WTC11 (cell line): Measurements from ENCODE around the gene FANCL. TPM values are rescaled to one million over a fixed set of nuclear protein-coding genes. Genes with fewer than 3 reads are reported as not detected.
A peak's percentile ranks its signal among the peaks of the same experiment; 100 is the strongest.

Experiments used
- ATAC-seq: fragments of 200-7000 bp; cut with Tn5 transposase; 2 replicates; pipeline ENCODE4 v1.10.0; 2021; ENCODE audit warnings: mild to moderate bottlenecking, moderate library complexity
- CTCF ChIA-PET: fragments of 300-600 bp; sonication (Branson Sonifier 250); formaldehyde crosslinking; loops from one replicate; lab custom pipeline; 2021; ENCODE audit warnings: antibody characterized with exemption; lab: Charles Lee
- POLR2A ChIA-PET: fragments of 350-600 bp; sonication (Branson Sonifier 250); formaldehyde crosslinking; loops from one replicate; lab custom pipeline; 2021; ENCODE audit warnings: antibody characterized with exemption; lab: Charles Lee
- DNase-seq: peaks from one replicate; pipeline ENCODE4 v3.0.0; 2021; ENCODE audit warnings: low spot score
- H3K27ac Mint-ChIP-seq: 2 replicates; pipeline ENCODE4 v1.8.0; 2021; ENCODE audit warnings: mixed read lengths
- H3K27me3 Mint-ChIP-seq: 2 replicates; pipeline ENCODE4 v1.8.0; 2021; ENCODE audit warnings: low read depth, mild to moderate bottlenecking, moderate library complexity, mixed read lengths
- H3K36me3 Mint-ChIP-seq: 2 replicates; pipeline ENCODE4 v1.8.0; 2021; ENCODE audit warnings: mixed read lengths
- H3K4me1 Mint-ChIP-seq: 2 replicates; pipeline ENCODE4 v1.8.0; 2022; ENCODE audit warnings: mixed read lengths
- H3K4me3 Mint-ChIP-seq: 2 replicates; pipeline ENCODE4 v1.8.0; 2021; ENCODE audit warnings: mild to moderate bottlenecking, moderate library complexity, mixed read lengths
- H3K9me3 Mint-ChIP-seq: 2 replicates; pipeline ENCODE4 v1.8.0; 2021; ENCODE audit warnings: mixed read lengths
- AFF4 ChIP-seq: sonication (generic); formaldehyde crosslinking; IDR thresholded peaks from 2 replicates; pipeline ENCODE4 v1.8.1; 2023; ENCODE audit warnings: mild to moderate bottlenecking, missing genetic modification reagents, borderline replicate concordance
- CTCF ChIP-seq: fragments of 200-600 bp; IDR thresholded peaks from 2 replicates; pipeline ENCODE4 v1.8.0; 2022; ENCODE audit warnings: antibody characterized with exemption
- FOXP1 ChIP-seq: sonication (generic); formaldehyde crosslinking; IDR thresholded peaks from 2 replicates; pipeline ENCODE4 v1.8.0; 2022; ENCODE audit warnings: missing genetic modification reagents, mild to moderate bottlenecking, moderate library complexity, borderline replicate concordance
- GRHL2 ChIP-seq: fragments of 250-450 bp; sonication (Bioruptor Pico); IDR thresholded peaks from 2 replicates; pipeline ENCODE4 v1.8.0; 2022; ENCODE audit warnings: mild to moderate bottlenecking, moderate library complexity; ENCODE audit not compliant: insufficient replicate concordance, severe bottlenecking
- OVOL2 ChIP-seq: fragments of 250-450 bp; sonication (Bioruptor Pico); IDR thresholded peaks from 2 replicates; pipeline ENCODE4 v1.9.0; 2021; ENCODE audit warnings: mild to moderate bottlenecking, borderline replicate concordance
- SMAD3 ChIP-seq: sonication (generic); formaldehyde crosslinking; IDR thresholded peaks from 2 replicates; pipeline ENCODE4 v1.8.0; 2022; ENCODE audit warnings: missing genetic modification reagents, mild to moderate bottlenecking, borderline replicate concordance
- SP1 ChIP-seq: sonication (generic); formaldehyde crosslinking; conservative IDR thresholded peaks from 2 replicates; pipeline ENCODE4 v1.8.1; 2022; ENCODE audit warnings: missing genetic modification reagents
- TEAD1 ChIP-seq: sonication (generic); formaldehyde crosslinking; IDR thresholded peaks from 2 replicates; pipeline ENCODE4 v1.8.0; 2022; ENCODE audit warnings: mild to moderate bottlenecking, missing genetic modification reagents
- ZNF121 ChIP-seq: sonication (generic); formaldehyde crosslinking; IDR thresholded peaks from 2 replicates; pipeline ENCODE4 v1.8.0; 2023; ENCODE audit warnings: missing genetic modification reagents
- ZNF219 ChIP-seq: sonication (generic); formaldehyde crosslinking; IDR thresholded peaks from 2 replicates; pipeline ENCODE4 v1.8.0; 2023; ENCODE audit warnings: missing genetic modification reagents, mild to moderate bottlenecking, borderline replicate concordance
- ZSCAN18 ChIP-seq: fragments of 250-450 bp; sonication (Bioruptor Pico); IDR thresholded peaks from 2 replicates; pipeline ENCODE4 v2.1.2; 2022; ENCODE audit warnings: mild to moderate bottlenecking, moderate library complexity
- total RNA-seq: library from RNA; stranded (reverse); gene quantifications from 3 replicates; pipeline ENCODE4 v1.2.3, GENCODE V29; 2021
- TF ChIP-seq, protein P1 (sequence below): sonication (generic); formaldehyde crosslinking; IDR thresholded peaks from 2 replicates; pipeline ENCODE4 v1.8.0; 2023; ENCODE audit warnings: missing genetic modification reagents, mild to moderate bottlenecking, borderline replicate concordance
- TF ChIP-seq, protein P2 (sequence below): sonication (generic); formaldehyde crosslinking; IDR thresholded peaks from 2 replicates; pipeline ENCODE4 v1.8.1; 2022; ENCODE audit warnings: missing genetic modification reagents, borderline replicate concordance
- TF ChIP-seq, protein P3 (sequence below): fragments of 250-450 bp; sonication (Bioruptor Pico); IDR thresholded peaks from 2 replicates; pipeline ENCODE4 v1.9.0; 2021; ENCODE audit warnings: mild to moderate bottlenecking, borderline replicate concordance

Gene FANCL
- total RNA-seq, 1 experiment from 2014 or later: 38.8 TPM

DNA sequence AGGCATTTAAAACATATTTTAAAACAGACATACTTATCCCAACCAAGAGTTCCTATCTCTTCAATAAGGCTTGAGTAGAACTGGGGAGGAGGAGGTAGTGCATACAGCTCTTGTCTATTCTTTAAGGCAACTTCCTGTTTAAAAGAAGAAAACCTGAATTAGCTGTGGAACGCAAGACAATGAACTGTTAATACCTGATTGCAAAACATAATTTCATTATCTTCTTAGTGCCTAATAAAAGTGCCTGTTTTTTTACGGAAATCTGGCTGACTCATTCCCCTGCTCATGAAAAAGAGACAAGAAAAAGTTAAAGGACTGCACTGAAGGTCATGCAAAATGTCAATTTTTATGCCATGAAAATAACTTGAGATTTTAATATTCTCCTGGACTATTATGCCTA lies 19.2 kb downstream of the FANCL start:
- ATAC-seq: no peak
- H3K27ac Mint-ChIP-seq: peak overlapping the region; percentile 42; the same call in 1 of the 2 replicates
- POLR2A ChIA-PET: no interaction called here

DNA sequence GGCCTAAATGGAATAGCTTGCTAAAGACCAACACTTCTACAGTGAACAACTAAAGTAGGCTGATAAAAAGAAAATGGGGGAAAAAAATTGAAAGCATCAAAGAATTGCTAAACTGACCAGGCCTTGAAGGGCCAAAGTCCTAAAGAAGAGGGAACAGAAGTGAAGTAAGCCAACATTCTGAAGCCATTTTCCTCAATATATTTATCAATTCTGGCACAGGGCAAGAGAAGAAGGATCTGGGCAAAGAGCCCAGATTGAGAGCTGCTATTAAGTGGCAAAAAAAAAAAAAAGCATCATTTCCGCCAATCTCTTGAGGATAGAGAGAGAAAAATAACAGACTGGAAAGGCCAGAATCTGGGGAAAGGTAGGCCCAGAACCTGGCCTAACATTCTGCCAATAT lies 25.7 kb downstream of the FANCL start:
- ChIA-PET CTCF (no interaction called here), POLR2A (no interaction called here)
- Mint-ChIP-seq H3K9me3 (peaks cover 32% of the 10 kb centered on the region), H3K27me3 (no peaks in the 10 kb centered on the region), H3K27ac (no peak overlapping the region), H3K36me3 (peaks cover 65% of the 10 kb centered on the region), H3K4me3 (no peak overlapping the region), H3K4me1 (peaks cover 9% of the 10 kb centered on the region)
- no peak for ATAC-seq
- no peak for DNase-seq
- TF ChIP-seq, protein P1, sequence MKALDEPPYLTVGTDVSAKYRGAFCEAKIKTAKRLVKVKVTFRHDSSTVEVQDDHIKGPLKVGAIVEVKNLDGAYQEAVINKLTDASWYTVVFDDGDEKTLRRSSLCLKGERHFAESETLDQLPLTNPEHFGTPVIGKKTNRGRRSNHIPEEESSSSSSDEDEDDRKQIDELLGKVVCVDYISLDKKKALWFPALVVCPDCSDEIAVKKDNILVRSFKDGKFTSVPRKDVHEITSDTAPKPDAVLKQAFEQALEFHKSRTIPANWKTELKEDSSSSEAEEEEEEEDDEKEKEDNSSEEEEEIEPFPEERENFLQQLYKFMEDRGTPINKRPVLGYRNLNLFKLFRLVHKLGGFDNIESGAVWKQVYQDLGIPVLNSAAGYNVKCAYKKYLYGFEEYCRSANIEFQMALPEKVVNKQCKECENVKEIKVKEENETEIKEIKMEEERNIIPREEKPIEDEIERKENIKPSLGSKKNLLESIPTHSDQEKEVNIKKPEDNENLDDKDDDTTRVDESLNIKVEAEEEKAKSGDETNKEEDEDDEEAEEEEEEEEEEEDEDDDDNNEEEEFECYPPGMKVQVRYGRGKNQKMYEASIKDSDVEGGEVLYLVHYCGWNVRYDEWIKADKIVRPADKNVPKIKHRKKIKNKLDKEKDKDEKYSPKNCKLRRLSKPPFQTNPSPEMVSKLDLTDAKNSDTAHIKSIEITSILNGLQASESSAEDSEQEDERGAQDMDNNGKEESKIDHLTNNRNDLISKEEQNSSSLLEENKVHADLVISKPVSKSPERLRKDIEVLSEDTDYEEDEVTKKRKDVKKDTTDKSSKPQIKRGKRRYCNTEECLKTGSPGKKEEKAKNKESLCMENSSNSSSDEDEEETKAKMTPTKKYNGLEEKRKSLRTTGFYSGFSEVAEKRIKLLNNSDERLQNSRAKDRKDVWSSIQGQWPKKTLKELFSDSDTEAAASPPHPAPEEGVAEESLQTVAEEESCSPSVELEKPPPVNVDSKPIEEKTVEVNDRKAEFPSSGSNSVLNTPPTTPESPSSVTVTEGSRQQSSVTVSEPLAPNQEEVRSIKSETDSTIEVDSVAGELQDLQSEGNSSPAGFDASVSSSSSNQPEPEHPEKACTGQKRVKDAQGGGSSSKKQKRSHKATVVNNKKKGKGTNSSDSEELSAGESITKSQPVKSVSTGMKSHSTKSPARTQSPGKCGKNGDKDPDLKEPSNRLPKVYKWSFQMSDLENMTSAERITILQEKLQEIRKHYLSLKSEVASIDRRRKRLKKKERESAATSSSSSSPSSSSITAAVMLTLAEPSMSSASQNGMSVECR: no peak
- no peak for TF ChIP-seq CTCF
- no peak for TF ChIP-seq SP1 (CRISPR knock-in tag)
- TF ChIP-seq, protein P2, sequence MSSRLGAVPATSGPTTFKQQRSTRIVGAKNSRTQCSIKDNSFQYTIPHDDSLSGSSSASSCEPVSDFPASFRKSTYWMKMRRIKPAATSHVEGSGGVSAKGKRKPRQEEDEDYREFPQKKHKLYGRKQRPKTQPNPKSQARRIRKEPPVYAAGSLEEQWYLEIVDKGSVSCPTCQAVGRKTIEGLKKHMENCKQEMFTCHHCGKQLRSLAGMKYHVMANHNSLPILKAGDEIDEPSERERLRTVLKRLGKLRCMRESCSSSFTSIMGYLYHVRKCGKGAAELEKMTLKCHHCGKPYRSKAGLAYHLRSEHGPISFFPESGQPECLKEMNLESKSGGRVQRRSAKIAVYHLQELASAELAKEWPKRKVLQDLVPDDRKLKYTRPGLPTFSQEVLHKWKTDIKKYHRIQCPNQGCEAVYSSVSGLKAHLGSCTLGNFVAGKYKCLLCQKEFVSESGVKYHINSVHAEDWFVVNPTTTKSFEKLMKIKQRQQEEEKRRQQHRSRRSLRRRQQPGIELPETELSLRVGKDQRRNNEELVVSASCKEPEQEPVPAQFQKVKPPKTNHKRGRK (CRISPR knock-in tag): no peak
- no peak for TF ChIP-seq AFF4
- TF ChIP-seq TEAD1 (CRISPR knock-in tag): no peak
- TF ChIP-seq SMAD3 (CRISPR knock-in tag): no peak
- no peak for TF ChIP-seq FOXP1 (CRISPR knock-in tag)
- TF ChIP-seq ZSCAN18: no peak
- TF ChIP-seq ZNF219 (CRISPR knock-in tag): no peak
- TF ChIP-seq, protein P3, sequence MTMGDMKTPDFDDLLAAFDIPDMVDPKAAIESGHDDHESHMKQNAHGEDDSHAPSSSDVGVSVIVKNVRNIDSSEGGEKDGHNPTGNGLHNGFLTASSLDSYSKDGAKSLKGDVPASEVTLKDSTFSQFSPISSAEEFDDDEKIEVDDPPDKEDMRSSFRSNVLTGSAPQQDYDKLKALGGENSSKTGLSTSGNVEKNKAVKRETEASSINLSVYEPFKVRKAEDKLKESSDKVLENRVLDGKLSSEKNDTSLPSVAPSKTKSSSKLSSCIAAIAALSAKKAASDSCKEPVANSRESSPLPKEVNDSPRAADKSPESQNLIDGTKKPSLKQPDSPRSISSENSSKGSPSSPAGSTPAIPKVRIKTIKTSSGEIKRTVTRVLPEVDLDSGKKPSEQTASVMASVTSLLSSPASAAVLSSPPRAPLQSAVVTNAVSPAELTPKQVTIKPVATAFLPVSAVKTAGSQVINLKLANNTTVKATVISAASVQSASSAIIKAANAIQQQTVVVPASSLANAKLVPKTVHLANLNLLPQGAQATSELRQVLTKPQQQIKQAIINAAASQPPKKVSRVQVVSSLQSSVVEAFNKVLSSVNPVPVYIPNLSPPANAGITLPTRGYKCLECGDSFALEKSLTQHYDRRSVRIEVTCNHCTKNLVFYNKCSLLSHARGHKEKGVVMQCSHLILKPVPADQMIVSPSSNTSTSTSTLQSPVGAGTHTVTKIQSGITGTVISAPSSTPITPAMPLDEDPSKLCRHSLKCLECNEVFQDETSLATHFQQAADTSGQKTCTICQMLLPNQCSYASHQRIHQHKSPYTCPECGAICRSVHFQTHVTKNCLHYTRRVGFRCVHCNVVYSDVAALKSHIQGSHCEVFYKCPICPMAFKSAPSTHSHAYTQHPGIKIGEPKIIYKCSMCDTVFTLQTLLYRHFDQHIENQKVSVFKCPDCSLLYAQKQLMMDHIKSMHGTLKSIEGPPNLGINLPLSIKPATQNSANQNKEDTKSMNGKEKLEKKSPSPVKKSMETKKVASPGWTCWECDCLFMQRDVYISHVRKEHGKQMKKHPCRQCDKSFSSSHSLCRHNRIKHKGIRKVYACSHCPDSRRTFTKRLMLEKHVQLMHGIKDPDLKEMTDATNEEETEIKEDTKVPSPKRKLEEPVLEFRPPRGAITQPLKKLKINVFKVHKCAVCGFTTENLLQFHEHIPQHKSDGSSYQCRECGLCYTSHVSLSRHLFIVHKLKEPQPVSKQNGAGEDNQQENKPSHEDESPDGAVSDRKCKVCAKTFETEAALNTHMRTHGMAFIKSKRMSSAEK (CRISPR knock-in tag): no peak

More for the DNA sequence above, 19.2 kb downstream of the FANCL start:
- no peaks in the 10 kb centered on the region for H3K9me3 Mint-ChIP-seq
- no peaks in the 10 kb centered on the region for H3K27me3 Mint-ChIP-seq
- TF ChIP-seq GRHL2 (CRISPR knock-in tag) (no peak), ZNF121 (no peak), SMAD3 (CRISPR knock-in tag) (no peak), OVOL2 (no peak)
- no peak overlapping the region for H3K4me3 Mint-ChIP-seq
- CTCF ChIA-PET: interaction anchor here (1.5 kb wide), 1 partner anchor 331 kb away, joined by 3 read pairs; no protein-coding TSS in a partner anchor
- H3K36me3 Mint-ChIP-seq: peaks cover 18% of the 10 kb centered on the region
- H3K4me1 Mint-ChIP-seq: peaks cover 5% of the 10 kb centered on the region; the same call in 1 of the 2 replicates
- DNase-seq: no peak
